Pulmonary artery endothelial cell (primary cell): ENCODE measurements around the gene TRAPPC3L. TPM values are rescaled to one million over a fixed set of nuclear protein-coding genes. Genes with fewer than 3 reads are reported as not detected.
"Not testable (repeated sequence)": the region's sequence is repeated elsewhere in the genome, so short reads cannot be mapped to it uniquely, and the experiment has no call there.

Experiments used
- DNase-seq: peaks from one replicate; pipeline ENCODE4 v3.0.0-alpha.2; 2011; ENCODE audit warnings: low read depth, low spot score
- total RNA-seq: library from RNA; depleted of rRNA; stranded (reverse); fragments of >200 nt; gene quantifications from 2 replicates; pipeline ENCODE4 v1.2.3, GENCODE V29; 2014

Gene TRAPPC3L
- total RNA-seq, 1 donor from 2014 or later, result 0.07 TPM

GRCh38 chr6:116513224-116513875 is 32.1 kb downstream of the TRAPPC3L start:
- no peak for DNase-seq

GRCh38 chr6:116512734-116513133 is 32.8 kb downstream of the TRAPPC3L start:
- no peak for DNase-seq

GRCh38 chr6:116512111-116512559 is 33.3 kb downstream of the TRAPPC3L start:
- DNase-seq, result no peak

- peak; percentile 74 for DNase-seq
Observed at GRCh38 chr6:116511424-116512110, 33.9 kb downstream of the TRAPPC3L start, which contains the start of gene CALHM5. Gene CALHM5, plus strand, starts transcription at chr6:116511639. Its CDS starts 58 bp downstream, at chr6:116511697.

- no peak for DNase-seq
Observed at GRCh38 chr6:116508527-116508926, 37.0 kb downstream of the TRAPPC3L start.

GRCh38 chr6:116507324-116507723 is 38.2 kb downstream of the TRAPPC3L start:
- no peak for DNase-seq

- no peak for DNase-seq
Observed at GRCh38 chr6:116500969-116501433, 44.5 kb downstream of the TRAPPC3L start.

GRCh38 chr6:116497113-116497676 is 48.3 kb downstream of the TRAPPC3L start:
- no peak for DNase-seq

- not testable (repeated sequence) for DNase-seq
Observed at GRCh38 chr6:116495161-116495560, 50.3 kb downstream of the TRAPPC3L start.

GRCh38 chr6:116492331-116493067 is 53.0 kb downstream of the TRAPPC3L start:
- DNase-seq, result peak; percentile 65

GRCh38 chr6:116491610-116492330 is 53.7 kb downstream of the TRAPPC3L start:
- DNase-seq, result no peak

GRCh38 chr6:116485559-116486184 is 59.8 kb downstream of the TRAPPC3L start:
- DNase-seq, result no peak

GRCh38 chr6:116483616-116484015 is 61.9 kb downstream of the TRAPPC3L start:
- no peak for DNase-seq

GRCh38 chr6:116482780-116483179 is 62.7 kb downstream of the TRAPPC3L start:
- no peak for DNase-seq

- DNase-seq, result no peak
Observed at GRCh38 chr6:116476002-116476678, 69.3 kb downstream of the TRAPPC3L start.

- no peak for DNase-seq
Observed at GRCh38 chr6:116475141-116475540, 70.3 kb downstream of the TRAPPC3L start.

- no peak for DNase-seq
Observed at GRCh38 chr6:116472706-116473105, 72.8 kb downstream of the TRAPPC3L start.

- DNase-seq, result no peak
Observed at GRCh38 chr6:116471531-116471930, 74.0 kb downstream of the TRAPPC3L start.

- no peak for DNase-seq
Observed at GRCh38 chr6:116468293-116468692, 77.2 kb downstream of the TRAPPC3L start.

GRCh38 chr6:116467514-116467913 is 78.0 kb downstream of the TRAPPC3L start:
- no peak for DNase-seq
